ENCODE data around the gene SMU1.

DNA sequence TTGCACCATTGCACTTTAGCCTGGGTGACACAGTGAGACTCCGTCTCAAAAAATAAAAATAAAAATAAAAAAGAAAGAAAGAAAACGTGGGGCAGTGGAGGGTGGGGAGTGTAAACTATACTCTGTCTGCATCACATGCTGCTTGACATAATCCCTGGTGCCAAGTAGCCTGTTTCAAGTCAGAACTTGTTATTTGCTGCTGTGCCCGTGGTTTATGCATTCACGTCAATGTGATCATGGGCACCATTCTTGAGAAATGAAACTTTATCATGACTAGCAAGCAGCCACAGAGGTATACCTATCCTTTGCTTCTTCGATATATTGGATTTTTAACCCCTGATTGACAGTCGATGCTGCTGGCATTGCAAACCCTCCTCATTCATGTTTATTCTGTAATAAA lies 4.1 kb upstream of the SMU1 start:
- no peak for TF ChIP-seq TAF1 (IDR thresholded peaks at IDR 0.05; ENCODE audit: borderline replicate concordance, insufficient read depth, low read length)
- TF ChIP-seq POLR2AphosphoS5 (IDR thresholded peaks at IDR 0.05; ENCODE audit: low read depth, low read length) = no peak
- TF ChIP-seq SIN3A (IDR thresholded peaks at IDR 0.05; ENCODE audit: borderline replicate concordance, insufficient read depth, low read length) = no peak

All from PFSK-1 (cell line).